IMR-90 (cell line): ENCODE measurements around the gene CD40LG. TPM values are rescaled to one million over a fixed set of nuclear protein-coding genes. Genes with fewer than 3 reads are reported as not detected.

Experiments
- ATAC-seq: fragments of 200-7000 bp; cut with Tn5 transposase; 2 replicates; pipeline ENCODE4 v1.9.1; 2020; ENCODE audit warnings: low read depth, mild to moderate bottlenecking, moderate library complexity
- BruUV-seq: library from RNA; stranded (reverse); fragments of 400-500 nt; replicated peaks from 2 replicates; lab custom pipeline; 2021; lab: Mats Ljungman, UMichigan
- CTCF ChIA-PET: fragments of 300-600 bp; formaldehyde crosslinking; extraction: SDS; loops from one replicate; lab custom pipeline; 2021; ENCODE audit warnings: antibody characterized with exemption; lab: Yijun Ruan, JAX
- POLR2A ChIA-PET: fragments of 300-600 bp; sonication (Branson Sonifier 250); formaldehyde crosslinking; loops from one replicate; lab custom pipeline; 2022; ENCODE audit warnings: antibody characterized with exemption; ENCODE audit not compliant: unreplicated experiment; lab: Charles Lee
- DNase-seq: peaks from one replicate; pipeline ENCODE4 v3.0.0; 2013
- H2AFZ ChIP-seq: replicated peaks from 2 replicates; pipeline ENCODE3; 2013; ENCODE audit warnings: low read length, mild to moderate bottlenecking; ENCODE audit not compliant: poor library complexity
- H2AK5ac ChIP-seq: 2 replicates; pipeline ENCODE4 v1.6.1; 2013; ENCODE audit warnings: low read depth, low read length, inconsistent platforms
- H2AK9ac ChIP-seq: replicated peaks from 2 replicates; pipeline ENCODE3; 2013; ENCODE audit warnings: mild to moderate bottlenecking, low read depth, low read length, moderate library complexity; ENCODE audit not compliant: poor library complexity
- H2BK120ac ChIP-seq: 2 replicates; pipeline ENCODE4 v1.6.1; 2013; ENCODE audit warnings: low read depth, low read length, inconsistent platforms
- H2BK15ac ChIP-seq: 3 replicates; pipeline ENCODE4 v1.6.1; 2013; ENCODE audit warnings: low read depth, low read length, inconsistent platforms
- H2BK20ac ChIP-seq: 2 replicates; pipeline ENCODE4 v1.6.1; 2013; ENCODE audit warnings: low read depth, mild to moderate bottlenecking, inconsistent platforms, low read length, moderate library complexity
- H2BK5ac ChIP-seq: 2 replicates; pipeline ENCODE4 v1.6.1; 2013; ENCODE audit warnings: mild to moderate bottlenecking, low read depth, low read length, inconsistent platforms; ENCODE audit not compliant: poor library complexity, severe bottlenecking
- H3K14ac ChIP-seq: replicated peaks from 2 replicates; pipeline ENCODE4 v1.6.1; 2013; ENCODE audit warnings: low read depth, low read length, inconsistent platforms
- H3K18ac ChIP-seq: 2 replicates; pipeline ENCODE4 v1.6.1; 2013; ENCODE audit warnings: low read depth, low read length, control low read depth
- H3K23ac ChIP-seq: 2 replicates; pipeline ENCODE4 v1.6.1; 2013; ENCODE audit warnings: low read depth, low read length, inconsistent platforms
- H3K27ac ChIP-seq: 2 replicates; pipeline ENCODE4 v1.5.1; 2013; ENCODE audit warnings: mild to moderate bottlenecking, control low read depth, low read length; ENCODE audit not compliant: insufficient read depth
- H3K27me3 ChIP-seq: 2 replicates; pipeline ENCODE4 v1.6.1; 2013; ENCODE audit warnings: low read length; ENCODE audit not compliant: control insufficient read depth, insufficient read depth
- H3K36me3 ChIP-seq: 2 replicates; pipeline ENCODE4 v1.6.1; 2013; ENCODE audit warnings: low read length, mixed read lengths; ENCODE audit not compliant: control insufficient read depth, insufficient read depth
- H3K4ac ChIP-seq: 2 replicates; pipeline ENCODE4 v1.6.1; 2013; ENCODE audit warnings: low read depth, low read length, inconsistent platforms
- H3K4me1 ChIP-seq: 2 replicates; pipeline ENCODE4 v1.6.1; 2013; ENCODE audit warnings: low read length, mixed read lengths; ENCODE audit not compliant: control insufficient read depth, insufficient read depth
- H3K4me2 ChIP-seq: 2 replicates; pipeline ENCODE4 v1.6.1; 2013; ENCODE audit warnings: low read depth, mild to moderate bottlenecking, control low read depth, low read length, moderate library complexity
- H3K4me3 ChIP-seq: 2 replicates; pipeline ENCODE4 v1.5.1; 2013; ENCODE audit warnings: low read depth, mild to moderate bottlenecking, control low read depth, low read length, moderate library complexity; ENCODE audit not compliant: insufficient read depth
- H3K56ac ChIP-seq: 2 replicates; pipeline ENCODE4 v1.6.1; 2013; ENCODE audit warnings: low read length, inconsistent platforms; ENCODE audit not compliant: insufficient read depth; ENCODE audit errors: extremely low read depth
- H3K79me1 ChIP-seq, 2 experiments: 2 replicates each; pipeline ENCODE4 v1.6.1; 2013; ENCODE audit warnings: low read length in 2 of 2, inconsistent platforms in 1 of 2, low read depth in 1 of 2
- H3K9ac ChIP-seq: 2 replicates; pipeline ENCODE4 v1.6.1; 2013; ENCODE audit warnings: low read depth, low read length, control low read depth
- H3K9me1 ChIP-seq: 2 replicates; pipeline ENCODE4 v1.6.1; 2013; ENCODE audit warnings: low read length, inconsistent platforms; ENCODE audit not compliant: insufficient read depth
- H3K9me3 ChIP-seq: 2 replicates; pipeline ENCODE4 v1.6.1; 2013; ENCODE audit warnings: low read length; ENCODE audit not compliant: control insufficient read depth, insufficient read depth
- H4K20me1 ChIP-seq: 2 replicates; pipeline ENCODE4 v1.6.1; 2013; ENCODE audit warnings: low read length, inconsistent platforms; ENCODE audit not compliant: insufficient read depth
- H4K5ac ChIP-seq: 2 replicates; pipeline ENCODE4 v1.6.1; 2013; ENCODE audit warnings: mild to moderate bottlenecking, low read depth, low read length, control low read depth
- H4K8ac ChIP-seq, 2 experiments: 2 replicates each; pipeline ENCODE4 v1.6.1; 2013; ENCODE audit warnings: low read depth in 2 of 2, low read length in 2 of 2, control low read depth in 1 of 2, inconsistent platforms in 1 of 2
- H4K91ac ChIP-seq: 2 replicates; pipeline ENCODE4 v1.6.1; 2013; ENCODE audit warnings: low read depth, low read length, inconsistent platforms; ENCODE audit not compliant: insufficient read depth
- BHLHE40 ChIP-seq: fragments of 150-350 bp; IDR thresholded peaks from 2 replicates; pipeline ENCODE4 v1.6.1; 2016; ENCODE audit warnings: mild to moderate bottlenecking, low read depth, low read length
- CEBPB ChIP-seq: IDR thresholded peaks from 2 replicates; pipeline ENCODE4 v1.6.1; 2012; ENCODE audit warnings: low read depth, low read length, improper control_type of control experiment
- CHD1 ChIP-seq: IDR thresholded peaks from 2 replicates; pipeline ENCODE4 v1.6.1; 2012; ENCODE audit warnings: low read depth, low read length, improper control_type of control experiment
- CTCF ChIP-seq: conservative IDR thresholded peaks from 2 replicates; pipeline ENCODE4 v1.5.1; 2012; ENCODE audit warnings: mild to moderate bottlenecking, low read depth, low read length, improper control_type of control experiment
- FOS ChIP-seq: fragments of 150-350 bp; IDR thresholded peaks from 2 replicates; pipeline ENCODE4 v1.6.1; 2016; ENCODE audit warnings: low read depth, low read length
- MAFK ChIP-seq: IDR thresholded peaks from 2 replicates; pipeline ENCODE4 v1.6.1; 2012; ENCODE audit warnings: low read depth, low read length, improper control_type of control experiment
- MAZ ChIP-seq: IDR thresholded peaks from 2 replicates; pipeline ENCODE4 v1.6.1; 2012; ENCODE audit warnings: low read depth, mild to moderate bottlenecking, low read length, improper control_type of control experiment, moderate library complexity, borderline replicate concordance
- MXI1 ChIP-seq: IDR thresholded peaks from 2 replicates; pipeline ENCODE4 v1.6.1; 2012; ENCODE audit warnings: low read depth, mild to moderate bottlenecking, low read length, moderate library complexity, borderline replicate concordance
- NFE2L2 ChIP-seq: fragments of 150-350 bp; IDR thresholded peaks from 2 replicates; pipeline ENCODE4 v1.6.1; 2016; ENCODE audit warnings: low read depth, mild to moderate bottlenecking, low read length
- POLR2A ChIP-seq: IDR thresholded peaks from 2 replicates; pipeline ENCODE4 v1.6.1; 2012; ENCODE audit warnings: mild to moderate bottlenecking, low read depth, low read length
- RAD21 ChIP-seq: IDR thresholded peaks from 2 replicates; pipeline ENCODE4 v1.6.1; 2012; ENCODE audit warnings: low read length, improper control_type of control experiment
- RCOR1 ChIP-seq: IDR thresholded peaks from 2 replicates; pipeline ENCODE4 v1.6.1; 2012; ENCODE audit warnings: mild to moderate bottlenecking, low read length, improper control_type of control experiment; ENCODE audit not compliant: insufficient replicate concordance
- RFX5 ChIP-seq: IDR thresholded peaks from 2 replicates; pipeline ENCODE4 v1.8.0; 2012; ENCODE audit warnings: low read depth, mild to moderate bottlenecking, low read length, moderate library complexity
- SMC3 ChIP-seq: fragments of 150-350 bp; IDR thresholded peaks from 2 replicates; pipeline ENCODE4 v1.6.1; 2016; ENCODE audit warnings: low read depth, mild to moderate bottlenecking, antibody characterized with exemption, low read length, moderate library complexity
- USF2 ChIP-seq: fragments of 150-350 bp; IDR thresholded peaks from 2 replicates; pipeline ENCODE4 v1.6.1; 2017; ENCODE audit warnings: mild to moderate bottlenecking, antibody characterized with exemption, low read length, low read depth
- WGBS, 2 experiments: methylation state at CpG; one replicate each; pipeline versions ENCODE4 v1.1.5 to v1.1.7; 2013; ENCODE audit warnings: missing lambda C conversion rate in 2 of 2; ENCODE audit not compliant: insufficient read length in 1 of 2; ENCODE audit errors: extremely low coverage in 2 of 2; 5-methylcytosine and 5-hydroxymethylcytosine counted together
- dilution Hi-C: fragments of 300-500 bp; cut with HindIII; formaldehyde crosslinking; loops from one replicate; pipeline ENCODE4 v1.14.3; 2018; ENCODE audit warnings: low sequenced_read_pairs; ENCODE audit not compliant: unreplicated experiment
- in situ Hi-C: fragments of 300-500 bp; cut with MboI; formaldehyde crosslinking; loops from 3 replicates; pipeline ENCODE4 v1.14.3; 2019; ENCODE audit warnings: low sequenced_read_pairs, inconsistent platforms, mixed read lengths
- intact Hi-C: fragments of 100-400 bp; cut with micrococcal nuclease; formaldehyde crosslinking; loops from 2 replicates; pipeline ENCODE4 v1.10.0; 2022
- polyA plus RNA-seq, 3 experiments: library from polyadenylated mRNA; depleted of rRNA; stranded (reverse); fragments of >200 nt; gene quantifications; 2 replicates each; pipeline ENCODE4 v1.2.3, GENCODE V29; 2012; ENCODE audit warnings: low replicate concordance in 1 of 3
- total RNA-seq: library from RNA; depleted of rRNA; stranded (reverse); fragments of >200 nt; gene quantifications from 2 replicates; pipeline ENCODE4 v1.2.3, GENCODE V29; 2012
- TF ChIP-seq, protein P1 (sequence below): fragments of 150-350 bp; IDR thresholded peaks from 2 replicates; pipeline ENCODE4 v1.6.1; 2016; ENCODE audit warnings: low read depth, mild to moderate bottlenecking, low read length, moderate library complexity, borderline replicate concordance

CD40LG gene
- total and polyA plus RNA-seq, 2 of the 4 experiments (the other 2 are of a cell fraction): not detected

DNA sequence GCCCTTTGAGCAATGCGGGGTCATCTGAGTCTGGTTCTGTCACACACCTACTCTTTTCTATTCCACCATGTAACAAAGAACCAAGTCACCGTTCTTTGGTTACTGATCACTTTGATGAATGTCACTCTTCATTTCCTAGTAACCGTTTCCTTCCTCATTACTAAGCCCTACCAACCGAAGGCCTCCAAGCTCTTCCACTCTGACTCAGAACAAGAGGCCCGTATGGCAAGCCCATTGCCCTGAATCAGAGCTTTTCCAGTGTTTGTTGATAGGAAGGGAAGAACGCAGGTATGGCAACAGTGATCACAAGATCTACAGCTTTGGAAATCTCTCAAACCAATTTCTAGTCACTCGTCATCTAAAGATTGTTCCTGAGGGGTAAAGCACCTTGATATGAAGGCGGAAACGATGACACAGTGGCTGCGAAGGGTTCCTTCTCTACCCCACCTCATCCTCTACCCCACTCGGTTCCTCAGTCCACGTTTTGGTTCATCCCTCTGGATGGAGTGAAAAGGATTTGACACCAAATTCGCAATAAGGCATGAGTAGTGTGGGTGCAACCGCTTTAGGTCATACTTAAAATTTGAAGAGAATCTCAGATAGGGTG is 28.0 kb upstream of the CD40LG start:
- H4K5ac ChIP-seq: no peak overlapping the region
- ChIA-PET CTCF (no interaction called here), POLR2A (no interaction called here)
- H3K23ac ChIP-seq: no peak overlapping the region
- H3K4me3 ChIP-seq: no peak overlapping the region
- intact Hi-C loops (no loop called here), in situ Hi-C loops (no loop called here), dilution Hi-C loops (no loop called here)
- H4K20me1 ChIP-seq: no peaks in the 10 kb centered on the region
- H3K79me1 ChIP-seq: no peaks in the 10 kb centered on the region
- no peak overlapping the region for H3K27ac ChIP-seq
- no peak overlapping the region for H3K4ac ChIP-seq
- H3K56ac ChIP-seq: no peak overlapping the region
- H2BK20ac ChIP-seq: no peak overlapping the region
- no peak overlapping the region for H2BK5ac ChIP-seq
- H3K27me3 ChIP-seq: no peaks in the 10 kb centered on the region
- no peak overlapping the region for H4K91ac ChIP-seq
- BruUV-seq: no TSS peak
- no peak overlapping the region for H3K9ac ChIP-seq
- no peak overlapping the region for H2AK9ac ChIP-seq
- no peak overlapping the region for H4K8ac ChIP-seq
- H3K4me1 ChIP-seq: no peaks in the 10 kb centered on the region
- no peak overlapping the region for H3K14ac ChIP-seq
- H2BK120ac ChIP-seq: no peak overlapping the region
- TF ChIP-seq RAD21 (no peak), RFX5 (no peak), MAFK (no peak), NFE2L2 (no peak), MAZ (no peak), CTCF (no peak), POLR2A (no peak), MXI1 (no peak), CEBPB (no peak), FOS (no peak), RCOR1 (no peak), USF2 (no peak), CHD1 (no peak), SMC3 (no peak), BHLHE40 (no peak)
- TF ChIP-seq, protein P1, sequence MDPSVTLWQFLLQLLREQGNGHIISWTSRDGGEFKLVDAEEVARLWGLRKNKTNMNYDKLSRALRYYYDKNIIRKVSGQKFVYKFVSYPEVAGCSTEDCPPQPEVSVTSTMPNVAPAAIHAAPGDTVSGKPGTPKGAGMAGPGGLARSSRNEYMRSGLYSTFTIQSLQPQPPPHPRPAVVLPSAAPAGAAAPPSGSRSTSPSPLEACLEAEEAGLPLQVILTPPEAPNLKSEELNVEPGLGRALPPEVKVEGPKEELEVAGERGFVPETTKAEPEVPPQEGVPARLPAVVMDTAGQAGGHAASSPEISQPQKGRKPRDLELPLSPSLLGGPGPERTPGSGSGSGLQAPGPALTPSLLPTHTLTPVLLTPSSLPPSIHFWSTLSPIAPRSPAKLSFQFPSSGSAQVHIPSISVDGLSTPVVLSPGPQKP: no peak
- H3K9me3 ChIP-seq: no peaks in the 10 kb centered on the region
- ATAC-seq (no peak), DNase-seq (no peak)
- no CpG with 5 or more reads among the region's 14 CpGs for WGBS, 2 experiments
- H2AK5ac ChIP-seq: no peak overlapping the region
- no peak overlapping the region for H3K4me2 ChIP-seq
- H3K18ac ChIP-seq: no peak overlapping the region
- no peaks in the 10 kb centered on the region for H3K9me1 ChIP-seq
- H2AFZ ChIP-seq: no peak overlapping the region
- H2BK15ac ChIP-seq: no peak overlapping the region
- H3K36me3 ChIP-seq: no peaks in the 10 kb centered on the region
